Progenitor cell of endocrine pancreas (in vitro differentiated cells): ENCODE results near the gene THSD7A. TPM values are rescaled to one million over a fixed set of nuclear protein-coding genes. Genes with fewer than 3 reads are reported as not detected.

Experiments used
- DNase-seq: peaks from one replicate; pipeline ENCODE4 v3.0.0; 2021; ENCODE audit warnings: low spot score; ENCODE audit not compliant: unreplicated experiment
- H3K27ac Mint-ChIP-seq: 2 replicates; pipeline ENCODE4 v1.8.0; 2021; ENCODE audit warnings: mild to moderate bottlenecking, moderate library complexity, mixed read lengths
- H3K27me3 Mint-ChIP-seq: 2 replicates; pipeline ENCODE4 v1.8.0; 2021; ENCODE audit warnings: mixed read lengths
- H3K36me3 Mint-ChIP-seq: 2 replicates; pipeline ENCODE4 v1.8.0; 2022; ENCODE audit warnings: mixed read lengths; ENCODE audit not compliant: insufficient read depth
- H3K4me1 Mint-ChIP-seq: 2 replicates; pipeline ENCODE4 v1.8.0; 2021; ENCODE audit warnings: low read depth, mixed read lengths
- H3K4me3 Mint-ChIP-seq: 2 replicates; pipeline ENCODE4 v1.8.0; 2021; ENCODE audit warnings: low read depth, mild to moderate bottlenecking, moderate library complexity, mixed read lengths
- H3K9me3 Mint-ChIP-seq: 2 replicates; pipeline ENCODE4 v1.8.0; 2021; ENCODE audit warnings: low read depth, mixed read lengths
- total RNA-seq: library from RNA; stranded (reverse); gene quantifications from 2 replicates; pipeline ENCODE4 v1.2.1, GENCODE V29; 2021
- TF ChIP-seq, protein P1 (sequence below): fragments of 200-600 bp; sonication (generic); IDR thresholded peaks from one replicate; pipeline ENCODE4 v1.5.0; 2021; ENCODE audit warnings: antibody characterized with exemption, mild to moderate bottlenecking; ENCODE audit not compliant: unreplicated experiment

THSD7A gene
- total RNA-seq, 1 donor from 2014 or later: 4.7 TPM

DNA sequence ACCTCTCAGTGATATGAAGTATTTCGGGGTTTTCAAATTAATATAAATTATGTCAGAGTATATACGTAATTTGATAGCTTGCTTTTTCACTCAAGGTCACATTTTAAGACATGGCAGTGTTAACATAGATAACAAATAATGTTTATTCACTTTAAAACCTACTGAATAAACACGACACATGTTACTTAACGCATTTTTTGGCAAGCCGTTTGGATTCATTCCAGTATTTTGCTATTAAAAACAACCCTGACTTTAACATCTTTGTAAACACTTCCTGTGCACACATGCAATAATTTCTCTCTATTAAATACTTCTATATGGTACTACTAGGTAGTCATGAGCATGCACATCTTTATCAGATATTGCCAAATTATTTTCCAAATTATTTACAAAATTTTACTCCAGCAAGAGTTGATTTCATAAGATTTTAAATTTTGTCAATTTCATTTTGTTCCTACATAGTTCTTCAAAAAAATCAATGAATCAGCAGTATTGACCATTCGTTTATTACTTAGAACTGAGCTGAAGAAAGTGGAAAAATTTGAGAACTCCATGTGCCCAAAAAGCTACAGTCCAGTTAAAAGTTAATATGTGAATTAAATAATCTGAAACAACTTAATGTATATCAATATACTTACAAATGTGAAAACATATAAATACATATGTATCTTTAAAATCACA, 26.8 kb upstream of the THSD7A start:
- Mint-ChIP-seq H3K4me1 (no peaks in the 10 kb centered on the region), H3K4me3 (no peak overlapping the region), H3K27ac (no peak overlapping the region), H3K27me3 (no peaks in the 10 kb centered on the region), H3K9me3 (peaks cover 6% of the 10 kb centered on the region), H3K36me3 (no peaks in the 10 kb centered on the region)
- DNase-seq: no peak
- TF ChIP-seq, protein P1, sequence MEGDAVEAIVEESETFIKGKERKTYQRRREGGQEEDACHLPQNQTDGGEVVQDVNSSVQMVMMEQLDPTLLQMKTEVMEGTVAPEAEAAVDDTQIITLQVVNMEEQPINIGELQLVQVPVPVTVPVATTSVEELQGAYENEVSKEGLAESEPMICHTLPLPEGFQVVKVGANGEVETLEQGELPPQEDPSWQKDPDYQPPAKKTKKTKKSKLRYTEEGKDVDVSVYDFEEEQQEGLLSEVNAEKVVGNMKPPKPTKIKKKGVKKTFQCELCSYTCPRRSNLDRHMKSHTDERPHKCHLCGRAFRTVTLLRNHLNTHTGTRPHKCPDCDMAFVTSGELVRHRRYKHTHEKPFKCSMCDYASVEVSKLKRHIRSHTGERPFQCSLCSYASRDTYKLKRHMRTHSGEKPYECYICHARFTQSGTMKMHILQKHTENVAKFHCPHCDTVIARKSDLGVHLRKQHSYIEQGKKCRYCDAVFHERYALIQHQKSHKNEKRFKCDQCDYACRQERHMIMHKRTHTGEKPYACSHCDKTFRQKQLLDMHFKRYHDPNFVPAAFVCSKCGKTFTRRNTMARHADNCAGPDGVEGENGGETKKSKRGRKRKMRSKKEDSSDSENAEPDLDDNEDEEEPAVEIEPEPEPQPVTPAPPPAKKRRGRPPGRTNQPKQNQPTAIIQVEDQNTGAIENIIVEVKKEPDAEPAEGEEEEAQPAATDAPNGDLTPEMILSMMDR: no peak

DNA sequence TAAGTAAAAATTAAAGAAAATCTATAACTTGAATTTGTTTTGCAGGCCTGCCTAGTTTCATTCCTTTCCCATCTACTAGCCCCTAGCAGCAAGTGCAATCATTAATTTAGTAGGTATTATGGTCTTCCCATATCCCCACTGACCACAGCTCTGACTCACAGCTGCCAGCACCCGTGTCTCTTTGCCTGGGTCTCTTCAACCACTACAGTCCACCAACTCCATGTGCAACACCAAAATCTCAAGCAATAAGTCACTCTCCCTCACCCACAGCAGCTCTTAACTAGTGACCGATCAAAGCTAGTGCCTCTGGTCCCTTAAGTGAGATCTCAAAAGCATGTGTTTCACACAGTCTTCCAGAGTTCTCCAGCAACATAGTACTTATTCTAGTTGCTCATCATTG, 26.0 kb upstream of the THSD7A start:
- H3K4me1 Mint-ChIP-seq: no peaks in the 10 kb centered on the region
- TF ChIP-seq, protein P1: no peak
- DNase-seq: no peak
- H3K36me3 Mint-ChIP-seq: no peaks in the 10 kb centered on the region
- no peaks in the 10 kb centered on the region for H3K27me3 Mint-ChIP-seq
- peaks cover 6% of the 10 kb centered on the region for H3K9me3 Mint-ChIP-seq
- H3K27ac Mint-ChIP-seq: no peak overlapping the region
- H3K4me3 Mint-ChIP-seq: no peak overlapping the region

DNA sequence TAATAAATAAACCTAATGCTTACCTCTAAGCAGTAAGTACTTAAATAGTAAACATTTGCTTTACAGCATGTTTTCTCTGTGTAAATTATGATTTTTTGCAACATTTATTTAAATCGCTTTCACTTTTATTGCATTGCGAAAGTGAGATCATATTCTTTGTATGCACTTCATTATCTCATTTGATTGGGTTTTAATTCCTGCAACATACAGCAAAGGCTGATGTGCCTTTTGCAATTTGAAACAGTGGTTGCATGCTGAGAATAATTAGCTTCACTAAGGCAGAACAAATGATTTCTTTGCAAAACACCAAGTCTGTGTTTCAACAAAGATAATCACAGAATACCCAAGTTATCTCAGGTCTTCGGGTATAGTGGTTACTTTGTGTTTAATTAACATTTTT, 16.3 kb upstream of the THSD7A start:
- no peak overlapping the region for H3K27ac Mint-ChIP-seq
- no peaks in the 10 kb centered on the region for H3K27me3 Mint-ChIP-seq
- peaks cover 3% of the 10 kb centered on the region for H3K9me3 Mint-ChIP-seq
- H3K4me3 Mint-ChIP-seq: no peak overlapping the region
- peaks cover 15% of the 10 kb centered on the region for H3K4me1 Mint-ChIP-seq
- H3K36me3 Mint-ChIP-seq: no peaks in the 10 kb centered on the region
- TF ChIP-seq, protein P1: no peak
- no peak for DNase-seq

DNA sequence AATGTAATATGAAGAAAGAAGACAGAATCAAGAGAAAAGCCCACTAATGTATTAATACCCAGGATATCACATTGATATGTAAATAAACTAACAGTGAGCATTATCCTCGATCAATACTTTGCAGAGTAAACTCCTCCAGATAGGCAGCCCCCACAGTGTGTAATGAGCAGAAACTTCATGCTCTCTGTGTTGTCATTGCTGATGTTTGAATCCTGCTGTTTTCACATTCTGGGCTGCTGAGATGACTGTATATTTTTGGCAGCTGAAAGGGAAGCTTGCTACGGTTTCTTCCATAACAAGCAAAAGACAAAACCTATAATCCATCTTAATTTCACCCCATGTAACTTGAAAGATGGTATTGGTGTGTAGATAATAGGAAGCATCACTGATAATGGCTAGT, 15.3 kb upstream of the THSD7A start:
- Mint-ChIP-seq H3K4me3 (no peak overlapping the region), H3K9me3 (peaks cover under 1% of the 10 kb centered on the region), H3K36me3 (no peaks in the 10 kb centered on the region), H3K27ac (no peak overlapping the region), H3K4me1 (peaks cover 14% of the 10 kb centered on the region), H3K27me3 (no peaks in the 10 kb centered on the region)
- TF ChIP-seq, protein P1: no peak
- DNase-seq: no peak

DNA sequence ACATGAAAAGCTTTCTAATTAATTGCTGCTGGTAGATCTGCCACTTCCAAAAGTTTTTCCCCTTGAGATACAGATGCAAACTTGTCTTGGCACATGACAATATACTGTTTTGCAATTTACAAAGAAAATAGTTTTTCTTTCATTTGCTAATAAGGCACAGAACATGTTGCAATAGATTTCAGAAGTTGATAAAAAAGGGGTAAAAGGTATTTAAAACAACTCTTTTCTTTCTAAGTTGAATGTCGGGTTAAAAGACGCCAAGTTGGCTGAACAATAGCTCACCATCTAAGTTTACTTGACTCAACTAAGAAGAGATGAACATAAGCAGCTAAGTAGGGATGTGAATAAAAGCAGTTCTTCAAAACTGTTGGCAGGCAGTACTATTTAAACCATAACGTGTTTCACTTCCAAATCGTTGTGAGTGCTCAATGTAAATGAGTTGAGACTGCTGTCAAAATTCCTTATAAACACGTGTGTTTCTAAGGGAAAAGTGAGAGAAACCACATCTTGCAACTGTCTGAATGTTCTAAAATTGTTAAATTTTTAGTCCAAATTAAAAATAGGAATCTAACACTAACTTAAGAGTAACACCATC, 14.5 kb upstream of the THSD7A start:
- Mint-ChIP-seq H3K4me1 (peaks cover 14% of the 10 kb centered on the region), H3K9me3 (no peaks in the 10 kb centered on the region), H3K27me3 (no peaks in the 10 kb centered on the region), H3K27ac (no peak overlapping the region), H3K4me3 (no peak overlapping the region), H3K36me3 (no peaks in the 10 kb centered on the region)
- no peak for DNase-seq
- TF ChIP-seq, protein P1: no peak
